HG03039 (cell line): Measurements from ENCODE around the gene HS6ST3.

Experiments used
- ATAC-seq: cut with Tn5 transposase; IDR thresholded peaks from one replicate; pipeline ENCODE4 v1.9.1; 2021; ENCODE audit warnings: mild to moderate bottlenecking, moderate library complexity; ENCODE audit not compliant: unreplicated experiment

The HS6ST3 gene

DNA sequence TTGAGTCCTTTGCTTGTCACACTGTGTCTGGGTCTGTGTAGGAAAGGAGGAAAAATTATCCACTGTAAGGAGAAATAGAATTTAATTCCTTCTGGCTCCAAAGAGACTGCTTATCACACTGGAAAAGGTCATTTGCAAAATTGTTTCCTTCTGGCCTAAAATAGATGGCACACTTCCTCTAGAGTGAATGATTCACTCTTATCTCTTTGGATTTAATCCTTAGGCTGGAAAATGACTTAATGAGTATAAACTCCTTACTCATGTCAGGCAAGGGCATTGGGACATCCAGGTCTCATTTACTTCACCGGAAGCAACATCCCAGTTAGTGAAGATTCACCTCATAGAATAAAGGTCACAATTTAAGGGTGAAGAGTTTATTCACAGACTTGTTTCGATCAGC, 610.8 kb downstream of the HS6ST3 start:
- ATAC-seq = no peak

DNA sequence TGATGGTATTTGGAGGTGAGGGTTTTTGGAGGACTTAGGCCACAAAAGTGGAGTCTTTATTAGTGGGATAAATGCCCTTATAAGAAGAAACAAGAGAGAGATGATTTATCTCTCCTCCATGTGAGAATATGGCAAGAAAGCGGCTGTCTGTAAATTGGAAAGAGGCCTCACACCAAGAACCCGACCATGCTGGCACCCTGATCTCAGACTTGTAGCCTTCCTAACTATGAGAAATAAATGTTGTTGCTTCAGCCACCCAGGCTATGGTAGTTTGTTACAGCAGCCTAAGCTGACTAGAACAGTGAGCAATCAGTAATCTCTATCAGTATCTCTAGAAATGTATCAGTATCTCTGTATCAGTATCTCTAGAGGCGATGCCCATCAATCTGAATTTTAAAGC, 617.2 kb downstream of the HS6ST3 start:
- no peak for ATAC-seq

DNA sequence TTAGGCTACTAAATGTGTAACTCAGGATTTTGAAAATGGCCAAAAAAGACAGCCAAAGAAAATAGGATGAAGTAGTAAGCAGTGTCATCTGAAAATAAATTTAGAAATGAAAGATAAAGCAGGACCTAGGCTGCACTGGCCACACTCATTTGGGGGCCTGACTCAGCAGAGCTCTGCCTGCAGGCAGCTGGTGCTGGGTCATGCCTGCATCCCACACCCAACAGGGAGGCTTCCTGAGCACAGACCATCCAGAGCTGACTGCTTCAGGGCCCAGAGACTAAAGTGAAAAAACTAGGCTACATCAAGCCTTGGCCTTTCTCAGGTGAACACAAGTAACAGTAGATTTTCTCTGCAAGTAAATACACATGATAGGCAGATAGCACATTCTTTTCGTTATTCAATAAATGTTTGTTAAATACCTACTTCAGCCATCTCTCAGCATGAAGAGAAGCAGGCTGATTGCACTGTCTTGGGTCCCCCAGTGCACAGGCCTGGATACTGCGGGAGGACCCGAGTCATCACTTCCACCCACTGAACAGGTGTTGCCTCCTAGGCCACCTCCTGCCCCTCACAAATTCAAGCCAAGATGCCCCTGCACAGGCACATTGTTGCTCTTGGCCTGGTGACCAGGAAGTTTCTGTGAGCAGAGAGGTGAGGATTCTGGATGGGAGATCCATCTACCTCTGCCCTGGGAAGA, 620.4 kb downstream of the HS6ST3 start:
- ATAC-seq = no peak

- ATAC-seq = no peak
These were observed 630.5 kb downstream of the HS6ST3 start for GRCh38 chr13:96720446-96720845.

GRCh38 chr13:96726651-96727050, 636.7 kb downstream of the HS6ST3 start:
- no peak for ATAC-seq

GRCh38 chr13:96728463-96728862, 638.6 kb downstream of the HS6ST3 start:
- ATAC-seq = no peak

DNA sequence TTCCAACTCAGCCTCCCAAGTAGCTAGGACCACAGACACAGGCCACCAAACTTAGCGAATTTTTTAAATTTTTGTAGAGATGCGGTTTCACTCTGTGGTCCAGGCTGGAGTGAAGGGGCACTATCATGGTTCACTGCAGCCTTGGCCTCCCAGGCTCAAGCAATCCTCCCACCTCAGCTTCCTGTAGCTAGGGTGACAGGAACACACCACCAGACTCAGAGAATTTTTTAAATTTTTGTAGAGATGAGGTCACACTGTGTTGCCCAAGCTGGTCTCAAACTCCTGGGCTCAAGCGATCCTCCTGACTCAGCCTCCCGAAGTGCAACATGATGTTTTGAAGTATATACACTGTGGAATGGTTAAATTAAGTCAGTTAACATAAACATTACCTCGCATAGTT, 640.8 kb downstream of the HS6ST3 start:
- ATAC-seq = no peak

GRCh38 chr13:96734499-96734898, 644.6 kb downstream of the HS6ST3 start:
- ATAC-seq = no peak

DNA sequence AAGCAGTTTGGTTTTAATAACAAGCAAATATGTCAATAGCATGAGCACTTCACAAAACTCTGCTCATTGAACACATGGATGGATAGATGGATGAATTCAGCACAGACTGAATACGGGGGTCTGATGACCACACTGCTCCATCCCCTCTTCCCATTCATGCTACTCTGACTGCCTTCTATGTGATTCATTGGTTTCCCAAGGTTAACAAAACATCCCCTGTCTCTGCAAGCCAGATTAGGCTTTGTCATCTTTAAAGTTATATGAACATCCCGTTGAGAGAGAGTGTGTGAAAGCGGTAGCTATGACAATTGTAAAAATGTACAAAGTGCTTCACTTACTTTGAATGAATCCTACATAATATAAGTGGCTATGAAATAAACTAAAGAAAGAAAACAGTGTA, 651.9 kb downstream of the HS6ST3 start:
- no peak for ATAC-seq

GRCh38 chr13:96743296-96744089, 653.6 kb downstream of the HS6ST3 start:
- no peak for ATAC-seq

DNA sequence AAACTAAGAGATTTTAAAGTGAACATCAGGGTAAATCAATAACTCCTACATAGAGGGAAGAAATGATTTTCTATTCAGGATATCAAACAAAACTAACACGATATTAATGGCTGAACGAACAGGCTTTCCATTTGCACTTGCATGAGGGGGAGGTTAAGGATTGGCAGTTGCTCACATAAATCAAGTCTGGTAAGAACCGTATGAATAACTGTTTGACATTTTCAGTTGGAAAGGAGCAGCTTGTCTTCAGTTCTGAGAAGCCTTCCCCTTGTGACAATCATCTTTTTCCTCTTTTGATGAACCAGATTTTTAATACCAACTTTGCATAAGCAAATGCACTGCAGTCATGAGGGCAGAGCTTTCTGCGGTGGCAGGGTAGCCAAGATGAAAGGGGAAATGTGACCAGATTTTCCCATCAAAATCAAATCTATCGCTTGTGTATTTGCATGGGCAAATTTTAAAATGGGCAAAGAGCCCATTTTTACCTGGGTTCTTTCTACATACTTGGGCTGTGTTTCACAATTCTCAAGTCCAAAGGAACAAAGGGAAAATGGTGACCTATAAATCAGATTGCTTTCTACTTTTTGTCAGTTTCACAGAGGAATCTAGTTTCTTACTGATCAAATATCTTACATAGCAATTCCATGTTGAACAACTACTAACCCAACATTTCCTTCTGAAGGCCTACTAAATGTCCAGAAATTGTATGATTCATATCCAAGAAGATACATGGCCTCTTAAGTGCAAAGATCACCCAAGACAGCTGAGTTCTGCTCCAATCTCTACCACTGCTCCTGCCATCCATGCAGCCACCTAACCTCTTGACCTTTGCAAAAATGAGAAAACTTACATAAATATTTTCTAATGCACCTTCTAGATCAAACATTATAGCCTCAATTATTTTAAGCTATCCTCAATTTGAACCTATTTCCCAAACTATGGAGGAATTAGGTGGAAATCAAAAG, 654.7 kb downstream of the HS6ST3 start:
- ATAC-seq = no peak

DNA sequence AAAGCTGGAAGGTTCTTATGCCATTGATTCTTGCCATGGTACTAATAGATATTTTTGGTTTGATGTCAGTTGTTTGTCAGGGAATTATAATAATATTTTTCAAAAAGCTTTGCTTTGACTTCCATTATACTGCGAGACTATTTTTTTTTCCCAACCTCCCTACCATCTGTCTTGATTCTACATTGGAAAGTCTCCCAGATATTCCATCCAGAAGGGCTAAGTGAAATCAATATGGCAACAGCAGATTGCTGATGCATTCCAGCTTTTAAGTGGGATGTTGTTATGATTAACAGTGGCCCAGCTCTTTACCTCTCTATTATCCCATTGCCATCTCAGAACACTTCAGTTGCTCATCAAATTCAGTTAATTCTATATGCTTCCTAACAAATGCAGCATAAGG, 657.0 kb downstream of the HS6ST3 start:
- ATAC-seq = no peak

DNA sequence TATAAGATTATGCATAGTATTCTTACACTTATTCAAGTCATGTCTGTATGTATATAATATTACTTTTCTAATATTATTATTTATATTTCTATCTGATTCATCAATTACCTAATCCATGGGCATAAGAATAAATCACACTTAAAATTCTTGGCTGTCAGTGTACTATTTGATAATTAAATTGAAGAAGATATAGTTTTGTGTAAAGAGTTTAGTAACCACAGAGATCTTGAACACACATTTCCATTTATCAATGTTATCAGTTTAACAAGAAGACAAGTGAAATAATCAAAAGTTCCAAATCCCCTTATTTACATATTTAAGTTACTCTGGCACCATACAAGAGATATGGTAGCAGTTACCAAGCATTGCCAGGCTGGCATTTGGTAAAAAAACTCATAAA, 659.9 kb downstream of the HS6ST3 start:
- no peak for ATAC-seq

DNA sequence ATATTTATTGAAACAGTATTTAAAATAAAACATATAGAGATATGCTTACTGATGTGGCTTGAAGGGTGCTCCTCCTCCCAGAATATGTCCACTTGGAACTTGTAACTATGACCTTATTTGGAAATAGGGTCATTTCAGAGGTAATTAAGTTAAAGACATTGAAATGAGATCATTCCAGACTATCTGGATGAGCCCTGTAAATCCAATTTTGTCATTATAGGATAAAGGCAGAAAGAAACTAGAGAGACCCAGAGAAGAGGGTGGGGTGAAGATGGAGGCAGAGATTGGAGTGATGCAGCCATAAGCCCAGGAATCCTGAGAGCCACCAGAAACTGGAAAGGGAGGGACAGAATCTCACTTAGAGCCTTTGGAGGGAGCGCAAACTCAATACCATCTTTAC, 661.2 kb downstream of the HS6ST3 start:
- ATAC-seq = no peak

GRCh38 chr13:96762876-96763275, 673.0 kb downstream of the HS6ST3 start:
- ATAC-seq = no peak

- ATAC-seq = no peak
These were observed 676.4 kb downstream of the HS6ST3 start for GRCh38 chr13:96766306-96766705.

- ATAC-seq = no peak
These were observed 678.6 kb downstream of the HS6ST3 start for GRCh38 chr13:96768524-96768923.

DNA sequence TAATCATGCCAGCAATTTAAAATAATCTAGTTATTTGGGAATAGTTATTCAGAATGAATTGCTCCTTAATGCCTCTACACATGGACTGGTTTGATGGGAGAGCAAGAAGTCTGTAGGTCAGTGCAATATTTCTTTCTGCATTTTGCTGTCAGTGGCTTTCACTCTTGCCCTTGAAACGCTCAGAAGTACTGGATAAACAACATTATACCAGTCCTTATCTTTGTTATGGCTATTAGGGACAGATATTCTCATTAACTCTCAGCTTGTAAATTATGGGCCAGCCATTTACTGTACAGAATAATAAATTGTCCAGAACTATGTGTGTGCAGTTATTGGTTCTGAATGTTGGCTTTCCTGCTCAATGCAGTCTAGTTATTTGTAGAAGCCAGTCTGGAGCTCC, 680.0 kb downstream of the HS6ST3 start:
- ATAC-seq = no peak

DNA sequence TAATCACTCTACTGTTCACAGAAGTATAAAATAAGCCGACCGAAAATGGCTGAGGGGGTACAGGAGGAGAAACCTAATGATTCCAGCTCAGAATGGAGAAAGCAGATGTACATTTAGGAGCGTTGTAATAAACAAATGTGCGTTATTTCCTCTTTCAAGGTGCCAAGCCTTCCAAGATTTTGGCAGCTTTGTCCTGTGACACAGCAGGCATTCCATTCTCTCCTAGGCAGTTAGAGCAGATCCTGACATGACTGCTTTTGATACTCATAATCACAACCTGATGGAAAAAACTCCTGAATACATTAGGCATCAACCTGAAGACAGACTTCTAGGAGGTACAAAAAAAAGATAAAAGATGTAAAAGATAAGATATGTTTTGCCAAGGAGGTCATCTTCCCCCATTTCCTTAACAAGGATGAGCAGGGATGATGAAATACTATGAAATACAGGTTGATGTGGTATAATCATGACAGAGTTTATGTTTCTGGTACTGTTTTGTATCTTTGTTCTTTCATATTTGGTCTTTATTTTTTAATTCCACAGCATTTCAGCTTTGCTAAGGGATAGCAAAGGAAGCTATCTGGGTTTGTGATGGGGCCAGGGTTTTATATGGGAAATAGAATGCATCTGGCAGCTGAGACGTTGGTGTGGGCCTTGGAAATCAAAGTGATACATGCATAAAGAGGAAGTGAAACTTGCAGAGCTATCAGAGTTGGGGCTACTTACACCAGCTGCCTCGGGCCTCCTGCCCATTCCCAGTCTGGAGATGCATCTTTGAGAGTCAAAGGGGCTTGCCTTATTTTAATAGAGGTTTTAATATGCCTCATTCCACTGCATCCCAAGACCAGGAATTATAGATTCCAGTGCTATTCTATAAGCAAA, 681.8 kb downstream of the HS6ST3 start:
- peak; percentile 73 for ATAC-seq

DNA sequence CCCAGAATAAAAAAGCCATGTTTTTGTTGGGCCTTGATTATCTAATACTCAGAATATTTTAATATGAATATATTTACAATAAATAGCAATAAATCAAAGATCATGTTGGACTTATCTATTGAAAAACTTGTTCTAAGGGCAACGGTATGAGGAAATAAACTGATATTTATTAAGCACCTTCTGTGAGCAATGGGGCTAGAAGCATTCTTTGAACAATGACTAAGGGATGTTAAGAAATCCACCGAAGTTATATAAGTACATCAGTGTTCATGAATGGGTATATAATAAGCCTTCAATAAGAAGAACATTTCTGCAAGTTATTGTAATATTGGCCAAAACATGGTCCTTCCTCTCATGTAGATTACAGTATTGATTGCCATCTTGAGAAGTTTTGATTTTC, 682.5 kb downstream of the HS6ST3 start:
- ATAC-seq = no peak
